Calu3 (cell line): ENCODE measurements around the gene HPN. TPM values are rescaled to one million over a fixed set of nuclear protein-coding genes. Genes with fewer than 3 reads are reported as not detected.

Experiments used
- BruUV-seq: library from RNA; stranded (reverse); fragments of 400-500 nt; replicated peaks from 2 replicates; lab custom pipeline; 2021; lab: Mats Ljungman, UMichigan
- CTCF ChIA-PET: fragments of 300-600 bp; sonication (Branson Sonifier 250); formaldehyde crosslinking; loops from one replicate; lab custom pipeline; 2022; ENCODE audit warnings: antibody characterized with exemption; lab: Charles Lee
- DNase-seq: peaks from one replicate; pipeline ENCODE4 v3.0.0; 2022
- H3K27ac Mint-ChIP-seq: one replicate; pipeline ENCODE4 v1.8.0; 2022; ENCODE audit warnings: mixed read lengths; ENCODE audit not compliant: unreplicated experiment
- H3K27me3 Mint-ChIP-seq: one replicate; pipeline ENCODE4 v1.8.0; 2022; ENCODE audit warnings: mixed read lengths; ENCODE audit not compliant: unreplicated experiment
- H3K36me3 Mint-ChIP-seq: one replicate; pipeline ENCODE4 v1.8.0; 2022; ENCODE audit warnings: mild to moderate bottlenecking, moderate library complexity, mixed read lengths; ENCODE audit not compliant: insufficient read depth, unreplicated experiment
- H3K4me1 Mint-ChIP-seq: one replicate; pipeline ENCODE4 v1.8.0; 2022; ENCODE audit warnings: mild to moderate bottlenecking, low read depth, mixed read lengths; ENCODE audit not compliant: unreplicated experiment
- H3K4me3 Mint-ChIP-seq: one replicate; pipeline ENCODE4 v1.8.0; 2022; ENCODE audit warnings: mild to moderate bottlenecking, low read depth, moderate library complexity, mixed read lengths; ENCODE audit not compliant: unreplicated experiment
- H3K9me3 Mint-ChIP-seq: one replicate; pipeline ENCODE4 v1.8.0; 2022; ENCODE audit warnings: low read depth, mixed read lengths; ENCODE audit not compliant: unreplicated experiment
- CTCF ChIP-seq: fragments of 200-600 bp; IDR thresholded peaks from one replicate; pipeline ENCODE4 v1.8.0; 2022; ENCODE audit warnings: antibody characterized with exemption; ENCODE audit not compliant: unreplicated experiment
- intact Hi-C: fragments of 100-400 bp; cut with micrococcal nuclease; formaldehyde crosslinking; loops from one replicate; pipeline ENCODE4 v1.10.0; 2022; ENCODE audit not compliant: unreplicated experiment
- total RNA-seq: library from RNA; stranded (reverse); gene quantifications from 2 replicates; pipeline ENCODE4 v1.2.3, GENCODE V29; 2022

Gene HPN
- total RNA-seq, 1 experiment from 2014 or later, result 1.4 TPM

- H3K4me3 Mint-ChIP-seq, result no peak overlapping the region
- H3K36me3 Mint-ChIP-seq, result peaks cover 80% of the 10 kb centered on the region
- TF ChIP-seq CTCF, result no peak
- H3K27ac Mint-ChIP-seq, result no peak overlapping the region
- no TSS peak for BruUV-seq
- peaks cover 13% of the 10 kb centered on the region for H3K4me1 Mint-ChIP-seq
- no peak for DNase-seq
- intact Hi-C loops, result no loop called here
- CTCF ChIA-PET, result no interaction called here
- H3K9me3 Mint-ChIP-seq, result no peaks in the 10 kb centered on the region
- H3K27me3 Mint-ChIP-seq, result no peaks in the 10 kb centered on the region
Observed at GRCh38 chr19:35017507-35017906, 24.0 kb upstream of the HPN start.

DNA sequence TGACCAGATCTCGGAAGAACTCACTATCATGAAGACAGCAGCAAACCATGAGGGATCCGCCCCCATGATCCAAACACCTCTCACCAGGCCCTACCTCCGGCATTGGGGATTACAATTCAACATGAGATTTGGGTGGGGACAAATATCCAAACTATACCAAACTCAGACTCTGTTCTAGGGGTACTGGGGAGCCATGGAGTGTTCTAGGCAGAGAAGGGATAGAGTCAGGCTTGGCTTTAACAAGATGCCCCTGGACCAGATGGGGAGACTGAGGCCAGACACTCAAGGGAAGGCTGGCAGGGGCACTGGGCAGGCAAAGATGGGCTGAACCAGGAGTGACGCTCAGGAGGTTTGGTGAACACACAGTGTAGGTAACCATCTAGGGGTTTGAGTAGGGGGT lies 23.1 kb upstream of the HPN start:
- H3K9me3 Mint-ChIP-seq, result no peaks in the 10 kb centered on the region
- CTCF ChIA-PET, result no interaction called here
- no TSS peak for BruUV-seq
- no peak overlapping the region for H3K27ac Mint-ChIP-seq
- H3K27me3 Mint-ChIP-seq, result no peaks in the 10 kb centered on the region
- peaks cover 4% of the 10 kb centered on the region for H3K4me1 Mint-ChIP-seq
- no peak for DNase-seq
- H3K36me3 Mint-ChIP-seq, result peaks cover 76% of the 10 kb centered on the region
- no peak for TF ChIP-seq CTCF
- no peak overlapping the region for H3K4me3 Mint-ChIP-seq
- intact Hi-C loops, result no loop called here

GRCh38 chr19:35019144-35019543 lies 22.4 kb upstream of the HPN start:
- TF ChIP-seq CTCF, result no peak
- Mint-ChIP-seq H3K27me3 (no peaks in the 10 kb centered on the region), H3K9me3 (no peaks in the 10 kb centered on the region), H3K4me3 (no peak overlapping the region), H3K4me1 (no peaks in the 10 kb centered on the region), H3K27ac (no peak overlapping the region), H3K36me3 (peaks cover 76% of the 10 kb centered on the region)
- no peak for DNase-seq
- no TSS peak for BruUV-seq
- intact Hi-C loops, result no loop called here
- CTCF ChIA-PET, result interaction anchor here (0.6 kb wide), 1 partner anchor 465 kb away, joined by 3 read pairs; no protein-coding TSS in a partner anchor

GRCh38 chr19:35021016-35021415 lies 20.5 kb upstream of the HPN start:
- H3K36me3 Mint-ChIP-seq, result peaks cover 76% of the 10 kb centered on the region
- DNase-seq, result no peak
- intact Hi-C loops, result no loop called here
- no peaks in the 10 kb centered on the region for H3K27me3 Mint-ChIP-seq
- no peak for TF ChIP-seq CTCF
- BruUV-seq, result no TSS peak
- H3K4me3 Mint-ChIP-seq, result no peak overlapping the region
- H3K27ac Mint-ChIP-seq, result no peak overlapping the region
- no peaks in the 10 kb centered on the region for H3K4me1 Mint-ChIP-seq
- CTCF ChIA-PET, result interaction anchor here (1.1 kb wide), 1 partner anchor 120 kb away, joined by 3 read pairs; no protein-coding TSS in a partner anchor
- no peaks in the 10 kb centered on the region for H3K9me3 Mint-ChIP-seq
